ENCODE data around the gene ACSF2. TPM values are rescaled to one million over a fixed set of nuclear protein-coding genes. Genes with fewer than 3 reads are reported as not detected.

Gene ACSF2
- polyA plus RNA-seq, 2 of the 4 experiments (the other 2 are of a cell fraction) = 24.4 to 33.6 TPM

DNA sequence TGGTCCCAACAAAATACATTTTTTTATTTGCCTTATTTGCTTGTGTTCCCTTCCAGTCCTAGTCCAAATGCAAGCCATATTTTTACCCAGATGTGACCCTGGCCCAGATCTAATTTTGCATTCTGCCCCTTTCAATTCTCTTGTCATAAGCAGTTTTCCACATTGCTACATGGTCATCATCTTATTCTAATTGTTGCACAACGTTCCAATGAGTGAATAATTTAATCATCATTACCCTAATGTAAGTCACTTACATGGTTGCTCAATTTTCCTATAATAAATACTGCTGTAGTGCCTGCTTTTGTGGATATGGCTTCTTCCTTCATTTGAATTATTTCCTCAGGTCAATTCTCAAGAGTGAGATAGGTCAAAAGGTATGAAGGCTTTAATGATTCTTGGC is 65.5 kb downstream of the ACSF2 start:
- ChIA-PET POLR2A (no interaction called here), CTCF (interaction anchor here (1.0 to 3.0 kb wide), 3 partner anchors 8 to 12 kb away, joined by 4 to 38 read pairs (median 24); no protein-coding TSS in a partner anchor)
- TF ChIP-seq, protein P1, sequence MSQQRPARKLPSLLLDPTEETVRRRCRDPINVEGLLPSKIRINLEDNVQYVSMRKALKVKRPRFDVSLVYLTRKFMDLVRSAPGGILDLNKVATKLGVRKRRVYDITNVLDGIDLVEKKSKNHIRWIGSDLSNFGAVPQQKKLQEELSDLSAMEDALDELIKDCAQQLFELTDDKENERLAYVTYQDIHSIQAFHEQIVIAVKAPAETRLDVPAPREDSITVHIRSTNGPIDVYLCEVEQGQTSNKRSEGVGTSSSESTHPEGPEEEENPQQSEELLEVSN (IDR thresholded peaks at IDR 0.05; ENCODE audit: borderline replicate concordance, low read depth) = no peak
- TF ChIP-seq, protein P2, sequence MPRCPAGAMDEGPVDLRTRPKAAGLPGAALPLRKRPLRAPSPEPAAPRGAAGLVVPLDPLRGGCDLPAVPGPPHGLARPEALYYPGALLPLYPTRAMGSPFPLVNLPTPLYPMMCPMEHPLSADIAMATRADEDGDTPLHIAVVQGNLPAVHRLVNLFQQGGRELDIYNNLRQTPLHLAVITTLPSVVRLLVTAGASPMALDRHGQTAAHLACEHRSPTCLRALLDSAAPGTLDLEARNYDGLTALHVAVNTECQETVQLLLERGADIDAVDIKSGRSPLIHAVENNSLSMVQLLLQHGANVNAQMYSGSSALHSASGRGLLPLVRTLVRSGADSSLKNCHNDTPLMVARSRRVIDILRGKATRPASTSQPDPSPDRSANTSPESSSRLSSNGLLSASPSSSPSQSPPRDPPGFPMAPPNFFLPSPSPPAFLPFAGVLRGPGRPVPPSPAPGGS (IDR thresholded peaks at IDR 0.05) = no peak
- no peak for TF ChIP-seq SREBF2 (IDR thresholded peaks at IDR 0.05)
- no peak for TF ChIP-seq EHMT2 (IDR thresholded peaks at IDR 0.05; ENCODE audit: low read depth)
- TF ChIP-seq POLR2AphosphoS2 (conservative IDR thresholded peaks at IDR 0.05; ENCODE audit: low read length) = no peak
- no peak for TF ChIP-seq CBX8 (IDR thresholded peaks at IDR 0.05)
- TF ChIP-seq RARB (CRISPR knock-in tag; IDR thresholded peaks at IDR 0.05) = no peak
- Histone ChIP-seq H3K27ac (no peak overlapping the region), H3K4me1 (peaks cover 5% of the 10 kb centered on the region; the same call in 1 of the 3 replicates), H3K4me2 (no peak overlapping the region), H3K4me3 (no peak overlapping the region), H3K9me3 (no peaks in the 10 kb centered on the region)
- FAIRE-seq = no peak
- no peak for DNase-seq (ENCODE audit: low read depth in 1 of 2, low spot score in 1 of 2)
- WGBS (ENCODE audit: missing lambda C conversion rate) = 24% methylated on average over 1 of the region's 1 CpG
- no peak for ATAC-seq

DNA sequence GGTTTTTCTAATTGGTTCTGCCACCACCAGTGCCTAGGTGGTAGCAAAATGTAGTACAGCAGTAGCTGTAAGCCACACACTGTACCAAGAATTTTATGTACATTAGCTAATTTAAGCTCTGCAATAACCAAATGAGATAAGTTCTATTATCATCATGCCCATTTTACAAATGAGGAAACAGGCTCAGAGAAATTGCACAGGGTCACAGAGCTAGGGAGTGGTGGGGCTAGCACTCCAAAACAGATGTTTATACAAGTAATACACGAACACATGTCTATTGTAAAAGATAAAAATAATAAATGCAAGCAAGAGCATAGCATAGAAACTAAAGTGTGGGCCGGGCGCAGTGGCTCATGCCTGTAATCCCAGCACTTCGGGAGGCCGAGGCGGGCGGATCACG is 66.2 kb downstream of the ACSF2 start:
- TF ChIP-seq, protein P3, sequence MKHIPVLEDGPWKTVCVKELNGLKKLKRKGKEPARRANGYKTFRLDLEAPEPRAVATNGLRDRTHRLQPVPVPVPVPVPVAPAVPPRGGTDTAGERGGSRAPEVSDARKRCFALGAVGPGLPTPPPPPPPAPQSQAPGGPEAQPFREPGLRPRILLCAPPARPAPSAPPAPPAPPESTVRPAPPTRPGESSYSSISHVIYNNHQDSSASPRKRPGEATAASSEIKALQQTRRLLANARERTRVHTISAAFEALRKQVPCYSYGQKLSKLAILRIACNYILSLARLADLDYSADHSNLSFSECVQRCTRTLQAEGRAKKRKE (CRISPR knock-in tag; IDR thresholded peaks at IDR 0.05; ENCODE audit: low read depth) = no peak
- TF ChIP-seq CBX8 (IDR thresholded peaks at IDR 0.05) = no peak
- TF ChIP-seq, protein P4, sequence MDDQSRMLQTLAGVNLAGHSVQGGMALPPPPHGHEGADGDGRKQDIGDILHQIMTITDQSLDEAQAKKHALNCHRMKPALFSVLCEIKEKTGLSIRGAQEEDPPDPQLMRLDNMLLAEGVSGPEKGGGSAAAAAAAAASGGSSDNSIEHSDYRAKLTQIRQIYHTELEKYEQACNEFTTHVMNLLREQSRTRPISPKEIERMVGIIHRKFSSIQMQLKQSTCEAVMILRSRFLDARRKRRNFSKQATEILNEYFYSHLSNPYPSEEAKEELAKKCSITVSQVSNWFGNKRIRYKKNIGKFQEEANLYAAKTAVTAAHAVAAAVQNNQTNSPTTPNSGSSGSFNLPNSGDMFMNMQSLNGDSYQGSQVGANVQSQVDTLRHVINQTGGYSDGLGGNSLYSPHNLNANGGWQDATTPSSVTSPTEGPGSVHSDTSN (IDR thresholded peaks at IDR 0.05) = no peak
- no peak for TF ChIP-seq MYC (IDR thresholded peaks at IDR 0.05; ENCODE audit: borderline replicate concordance, low read length)
- TF ChIP-seq, protein P1 (IDR thresholded peaks at IDR 0.05; ENCODE audit: borderline replicate concordance, low read depth) = no peak
- no peak for TF ChIP-seq RARB (CRISPR knock-in tag; IDR thresholded peaks at IDR 0.05)
- TF ChIP-seq, protein P5, sequence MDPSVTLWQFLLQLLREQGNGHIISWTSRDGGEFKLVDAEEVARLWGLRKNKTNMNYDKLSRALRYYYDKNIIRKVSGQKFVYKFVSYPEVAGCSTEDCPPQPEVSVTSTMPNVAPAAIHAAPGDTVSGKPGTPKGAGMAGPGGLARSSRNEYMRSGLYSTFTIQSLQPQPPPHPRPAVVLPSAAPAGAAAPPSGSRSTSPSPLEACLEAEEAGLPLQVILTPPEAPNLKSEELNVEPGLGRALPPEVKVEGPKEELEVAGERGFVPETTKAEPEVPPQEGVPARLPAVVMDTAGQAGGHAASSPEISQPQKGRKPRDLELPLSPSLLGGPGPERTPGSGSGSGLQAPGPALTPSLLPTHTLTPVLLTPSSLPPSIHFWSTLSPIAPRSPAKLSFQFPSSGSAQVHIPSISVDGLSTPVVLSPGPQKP (IDR thresholded peaks at IDR 0.05; ENCODE audit: low read depth, low read length) = no peak
- TF ChIP-seq KDM1A (IDR thresholded peaks at IDR 0.05; ENCODE audit: low read depth) = no peak
- TF ChIP-seq, protein P6, sequence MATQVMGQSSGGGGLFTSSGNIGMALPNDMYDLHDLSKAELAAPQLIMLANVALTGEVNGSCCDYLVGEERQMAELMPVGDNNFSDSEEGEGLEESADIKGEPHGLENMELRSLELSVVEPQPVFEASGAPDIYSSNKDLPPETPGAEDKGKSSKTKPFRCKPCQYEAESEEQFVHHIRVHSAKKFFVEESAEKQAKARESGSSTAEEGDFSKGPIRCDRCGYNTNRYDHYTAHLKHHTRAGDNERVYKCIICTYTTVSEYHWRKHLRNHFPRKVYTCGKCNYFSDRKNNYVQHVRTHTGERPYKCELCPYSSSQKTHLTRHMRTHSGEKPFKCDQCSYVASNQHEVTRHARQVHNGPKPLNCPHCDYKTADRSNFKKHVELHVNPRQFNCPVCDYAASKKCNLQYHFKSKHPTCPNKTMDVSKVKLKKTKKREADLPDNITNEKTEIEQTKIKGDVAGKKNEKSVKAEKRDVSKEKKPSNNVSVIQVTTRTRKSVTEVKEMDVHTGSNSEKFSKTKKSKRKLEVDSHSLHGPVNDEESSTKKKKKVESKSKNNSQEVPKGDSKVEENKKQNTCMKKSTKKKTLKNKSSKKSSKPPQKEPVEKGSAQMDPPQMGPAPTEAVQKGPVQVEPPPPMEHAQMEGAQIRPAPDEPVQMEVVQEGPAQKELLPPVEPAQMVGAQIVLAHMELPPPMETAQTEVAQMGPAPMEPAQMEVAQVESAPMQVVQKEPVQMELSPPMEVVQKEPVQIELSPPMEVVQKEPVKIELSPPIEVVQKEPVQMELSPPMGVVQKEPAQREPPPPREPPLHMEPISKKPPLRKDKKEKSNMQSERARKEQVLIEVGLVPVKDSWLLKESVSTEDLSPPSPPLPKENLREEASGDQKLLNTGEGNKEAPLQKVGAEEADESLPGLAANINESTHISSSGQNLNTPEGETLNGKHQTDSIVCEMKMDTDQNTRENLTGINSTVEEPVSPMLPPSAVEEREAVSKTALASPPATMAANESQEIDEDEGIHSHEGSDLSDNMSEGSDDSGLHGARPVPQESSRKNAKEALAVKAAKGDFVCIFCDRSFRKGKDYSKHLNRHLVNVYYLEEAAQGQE (IDR thresholded peaks at IDR 0.05) = no peak
- no peak for TF ChIP-seq PHF8 (IDR thresholded peaks at IDR 0.05; ENCODE audit: borderline replicate concordance, low read depth)
- TF ChIP-seq HDAC2 (IDR thresholded peaks at IDR 0.05) = no peak
- TF ChIP-seq RCOR1 (IDR thresholded peaks at IDR 0.05; ENCODE audit: low read depth, low read length) = no peak
- no peak for TF ChIP-seq TFCP2L1 (CRISPR knock-in tag; IDR thresholded peaks at IDR 0.05)
- TF ChIP-seq ESRRA (IDR thresholded peaks at IDR 0.05; ENCODE audit: borderline replicate concordance, low read length) = no peak
- H3K4me3 ChIP-seq = no peak overlapping the region
- H3K4me2 ChIP-seq = no peak overlapping the region
- H3K27ac ChIP-seq = no peak overlapping the region
- WGBS (ENCODE audit: missing lambda C conversion rate) = 83% methylated on average over 8 of the region's 8 CpGs
- ATAC-seq (no peak), FAIRE-seq (no peak), DNase-seq (ENCODE audit: low read depth in 1 of 2, low spot score in 1 of 2) (no peak)
- CTCF ChIA-PET = interaction anchor here (1.0 to 3.0 kb wide), 3 partner anchors 9 to 350 kb away, joined by 4 to 38 read pairs (median 24); no protein-coding TSS in a partner anchor
- POLR2A ChIA-PET = interaction anchor here (1.3 kb wide), 1 partner anchor 12 kb away, joined by 3 read pairs; no protein-coding TSS in a partner anchor
- H3K9me3 ChIP-seq = no peaks in the 10 kb centered on the region
- peaks cover 5% of the 10 kb centered on the region; the same call in 1 of the 3 replicates for H3K4me1 ChIP-seq
